Measurements from ENCODE around the gene LENG9. TPM values are rescaled to one million over a fixed set of nuclear protein-coding genes. Genes with fewer than 3 reads are reported as not detected.
"Not testable (repeated sequence)": the region's sequence is repeated elsewhere in the genome, so short reads cannot be mapped to it uniquely, and the experiment has no call there.

Gene LENG9
- total RNA-seq, 2 donors from 2014 or later: 3.3 to 5.4 TPM

- peak; percentile 38 to 57 for ATAC-seq
- intact Hi-C loops (cut with DNase I): loop anchor here in 1 of 2 donors (5.0 kb wide), 1 partner anchor 196 kb away; no protein-coding TSS in a partner anchor
- DNase-seq: no peak
Measured at GRCh38 chr19:54481326-54481930, 17.9 kb upstream of the LENG9 start.

DNA sequence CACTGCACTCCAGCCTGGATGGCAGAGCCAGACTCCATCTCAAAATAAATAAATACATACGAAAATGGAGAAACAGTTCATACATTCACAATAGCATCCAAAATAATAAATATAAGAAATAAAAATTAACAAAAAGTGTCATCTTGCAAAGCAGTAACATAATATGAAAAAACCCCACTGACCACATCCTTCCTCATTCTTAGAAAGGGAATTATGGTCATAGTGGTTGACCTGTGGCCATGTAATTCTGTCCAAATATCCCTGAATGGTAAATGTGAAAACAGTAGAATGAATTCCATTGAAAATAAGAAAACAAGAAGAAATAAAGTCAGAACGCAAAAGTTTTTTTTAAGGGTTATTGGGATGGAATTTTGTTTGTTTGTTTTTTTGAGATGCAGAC lies 16.5 kb upstream of the LENG9 start:
- no peak for ATAC-seq
- intact Hi-C loops (cut with DNase I): loop anchor here in 1 of 2 donors (5.0 kb wide), 1 partner anchor 197 kb away; no protein-coding TSS in a partner anchor
- no peak for DNase-seq

DNA sequence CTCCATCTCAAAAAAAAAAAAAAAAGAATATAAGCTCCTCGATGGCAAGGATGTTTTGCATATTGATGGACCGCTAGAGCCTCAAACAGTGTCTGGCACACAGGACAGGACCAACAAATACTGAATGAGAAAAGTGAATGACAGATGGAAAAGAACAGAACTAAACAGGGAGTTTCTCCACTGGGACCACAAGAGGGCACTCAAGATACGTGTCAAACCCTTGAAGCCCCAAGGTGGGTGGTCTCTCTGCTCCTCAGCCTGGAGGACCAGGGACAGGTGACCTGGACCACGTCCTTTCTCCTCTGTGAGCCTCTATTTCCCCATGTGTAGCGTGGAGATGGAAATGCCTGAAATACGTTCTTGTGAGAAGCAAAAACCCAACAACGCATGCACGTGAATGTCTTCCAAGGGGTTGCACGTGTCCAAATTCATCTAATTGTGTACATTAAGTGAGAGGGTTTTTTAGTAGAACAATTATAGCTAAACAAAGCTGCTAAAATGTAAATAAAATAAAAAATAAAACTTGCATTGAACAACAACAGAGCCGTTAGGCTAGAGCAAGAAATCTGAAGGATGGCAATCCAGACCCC lies 15.2 kb upstream of the LENG9 start:
- DNase-seq: no peak

GRCh38 chr19:54477650-54478049 lies 14.1 kb upstream of the LENG9 start:
- ATAC-seq (no peak), DNase-seq (no peak)
- intact Hi-C loops (cut with DNase I): no loop called here

More for the DNA sequence above, 15.2 kb upstream of the LENG9 start:
- peak in 1 of 2 donors; percentile 21 for ATAC-seq
- intact Hi-C loops (cut with DNase I): no loop called here

GRCh38 chr19:54475706-54476105 lies 12.1 kb upstream of the LENG9 start:
- intact Hi-C loops (cut with DNase I): no loop called here
- DNase-seq (no peak), ATAC-seq (no peak)

DNA sequence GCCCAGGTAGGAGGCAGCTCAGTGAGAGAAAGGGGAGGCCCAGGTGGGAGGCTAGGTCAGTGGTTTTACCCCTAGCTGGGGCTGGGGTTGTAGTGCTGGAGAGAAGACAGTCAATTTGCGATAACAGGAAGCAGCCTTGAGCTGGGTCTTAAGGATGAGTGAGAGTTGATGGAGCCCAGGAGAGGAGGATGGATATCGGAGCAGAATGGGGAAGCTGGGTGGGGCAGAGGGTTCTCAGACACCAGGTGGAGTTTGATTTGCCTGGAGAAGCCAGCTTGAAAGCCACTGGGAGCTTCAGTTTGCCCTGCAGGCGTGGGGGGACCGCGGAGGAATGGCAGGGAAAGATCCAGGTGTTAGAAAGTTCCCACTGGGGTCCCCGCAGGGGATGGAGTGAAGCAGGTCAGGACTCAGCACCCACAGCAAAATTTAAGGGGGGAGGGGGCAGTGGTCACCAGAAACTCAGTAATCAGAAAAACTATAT lies 10.4 kb upstream of the LENG9 start:
- ATAC-seq (no peak), DNase-seq (no peak)
- intact Hi-C loops (cut with DNase I): no loop called here

- peak; percentile 94 to 96 for ATAC-seq
- peak; percentile 85 for DNase-seq
- intact Hi-C loops (cut with DNase I): no loop called here
Measured at GRCh38 chr19:54473071-54473891, 9.7 kb upstream of the LENG9 start, which contains the start of gene CDC42EP5. TSS of gene CDC42EP5 (minus strand) at chr19:54473296. CDS start at chr19:54465547, 7,749 bp downstream.

GRCh38 chr19:54470991-54471782 lies 7.6 kb upstream of the LENG9 start:
- intact Hi-C loops (cut with DNase I): no loop called here
- DNase-seq (peak; percentile 66), ATAC-seq (peak; percentile 16 to 48)

DNA sequence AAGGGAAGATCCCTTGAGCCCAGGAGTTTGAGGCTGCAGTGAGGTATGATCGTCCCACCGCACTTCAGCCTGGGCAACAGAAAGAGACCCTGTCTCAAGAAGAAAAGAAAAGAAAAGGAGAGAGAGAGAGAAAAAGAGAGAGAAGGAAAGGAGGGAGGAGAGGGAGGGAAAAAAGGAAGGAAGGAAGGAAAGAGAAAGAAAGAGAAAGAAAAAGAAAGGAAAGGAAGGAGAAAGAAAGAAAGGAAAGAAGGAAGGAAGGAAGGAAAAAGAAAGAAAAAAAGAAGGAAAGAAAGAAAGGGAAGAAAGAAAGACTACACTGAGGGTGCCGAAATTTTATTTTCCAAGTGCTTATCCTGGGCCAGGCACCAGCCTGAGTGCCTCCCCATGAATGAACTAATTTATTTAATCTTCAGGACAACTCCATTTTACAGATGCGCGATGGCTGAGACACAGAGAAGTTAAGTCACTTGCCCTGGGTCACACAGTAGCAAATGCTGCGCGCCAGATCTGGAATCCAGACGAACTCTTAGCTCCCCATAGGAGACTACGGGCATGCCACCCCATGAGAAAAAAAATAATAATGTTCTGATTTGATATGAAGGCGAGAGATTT lies 6.8 kb upstream of the LENG9 start:
- ATAC-seq: no peak
- intact Hi-C loops (cut with DNase I): no loop called here

GRCh38 chr19:54469496-54469934 lies 5.9 kb upstream of the LENG9 start:
- intact Hi-C loops (cut with DNase I): no loop called here
- ATAC-seq: no peak
- DNase-seq: peak; percentile 73

More for the DNA sequence above, 6.8 kb upstream of the LENG9 start:
- no peak for DNase-seq

DNA sequence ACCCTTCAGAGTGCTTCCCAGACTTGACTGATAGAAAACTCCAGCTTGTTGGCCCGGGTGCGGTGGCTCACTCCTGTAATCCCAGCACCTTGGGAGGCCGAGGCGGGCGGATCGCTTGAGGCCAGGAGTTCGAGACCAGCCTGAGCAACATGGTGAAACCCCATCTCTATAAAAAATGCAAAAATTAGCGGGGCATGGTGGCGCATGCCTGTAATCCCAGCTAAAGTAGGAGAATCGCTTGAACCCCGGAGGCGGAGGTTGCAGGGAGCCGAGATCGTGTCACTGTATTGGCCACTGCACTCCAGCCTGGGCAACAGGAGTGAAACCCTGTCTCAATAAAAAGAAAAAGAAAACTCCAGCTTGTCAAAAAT lies 2.5 kb upstream of the LENG9 start:
- ATAC-seq; intact Hi-C loops (cut with DNase I); DNase-seq: not testable (repeated sequence)

DNA sequence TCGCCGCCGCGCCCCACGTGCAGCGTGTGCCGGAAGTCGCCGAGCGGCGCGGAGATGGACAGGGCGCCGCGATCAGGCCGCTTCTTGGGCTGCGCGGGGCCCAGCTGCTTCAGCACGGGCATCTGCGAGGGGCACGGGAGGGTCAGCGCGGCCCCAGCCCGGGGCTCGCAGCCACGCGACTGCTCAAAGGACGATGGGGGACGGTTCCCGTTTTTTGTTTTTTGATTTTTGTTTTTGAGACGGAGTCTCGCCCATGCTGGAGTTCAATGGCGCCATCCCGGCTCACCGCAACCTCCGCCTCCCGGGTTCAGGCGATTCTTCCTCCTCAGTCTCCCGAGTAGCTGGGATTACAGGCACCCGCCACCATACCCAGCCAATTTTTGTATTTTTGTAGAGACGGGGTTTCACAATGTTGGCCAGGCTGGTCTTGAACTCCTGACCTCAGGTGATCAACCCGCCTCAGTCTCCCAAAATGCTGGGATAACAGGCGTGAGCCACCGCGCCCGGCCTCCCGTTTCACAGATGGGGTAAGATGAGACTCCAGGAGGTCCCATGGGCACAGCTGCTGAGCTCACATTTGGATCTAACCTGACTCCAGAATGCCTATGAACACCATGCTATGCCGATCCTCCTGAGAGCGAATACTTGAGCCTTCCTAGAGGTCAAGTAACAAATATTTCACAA lies 2.0 kb upstream of the LENG9 start:
- intact Hi-C loops (cut with DNase I): no loop called here
- ATAC-seq (no peak), DNase-seq (peak; percentile 40)

DNA sequence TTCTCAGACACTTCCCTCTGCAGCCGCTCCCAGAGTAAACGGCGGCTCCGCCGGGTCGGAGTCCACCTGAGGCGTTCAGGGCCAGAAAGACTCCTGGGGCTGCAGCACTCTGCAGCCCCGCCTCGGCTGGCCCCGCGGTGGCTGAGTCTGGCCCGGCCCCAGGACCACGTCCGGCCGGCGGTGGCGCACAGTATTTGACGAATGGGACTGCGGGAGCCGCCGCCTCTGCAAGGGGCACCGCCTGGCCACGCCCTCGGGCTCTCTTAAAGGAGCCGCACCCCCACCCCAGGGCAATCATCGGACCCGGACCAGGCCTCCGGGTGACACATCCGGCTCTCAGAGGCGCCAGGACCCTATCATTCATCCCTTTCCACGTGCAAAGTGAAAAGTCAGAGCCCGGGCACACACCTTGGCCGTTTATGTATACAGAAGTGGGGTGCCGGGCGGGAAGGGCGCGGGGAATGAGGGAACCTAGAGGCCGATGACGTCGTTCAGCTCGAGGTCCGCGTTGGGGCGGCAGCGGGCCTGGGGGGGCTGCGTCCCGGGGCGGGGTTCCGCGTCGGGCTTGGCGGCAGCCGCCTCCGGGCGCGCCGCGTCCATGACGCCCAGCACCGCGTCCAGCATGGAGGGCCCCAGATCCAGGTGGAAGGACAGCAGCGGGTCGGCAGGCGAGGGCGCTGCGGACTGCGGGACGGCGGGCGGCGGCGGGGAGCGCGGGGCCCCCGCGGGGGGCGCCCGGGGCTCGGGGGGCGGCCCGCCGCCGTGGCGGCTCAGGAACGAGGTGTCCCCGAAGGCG lies 1.2 kb upstream of the LENG9 start:
- peak; percentile 79 to 80 for ATAC-seq
- peak; percentile 95 for DNase-seq
- intact Hi-C loops (cut with DNase I): no loop called here

- peak; percentile 90 for DNase-seq
- ATAC-seq: peak; percentile 27 to 55
- intact Hi-C loops (cut with DNase I): no loop called here
Measured at GRCh38 chr19:54464044-54464629, 559 bp upstream of the LENG9 start.

DNA sequence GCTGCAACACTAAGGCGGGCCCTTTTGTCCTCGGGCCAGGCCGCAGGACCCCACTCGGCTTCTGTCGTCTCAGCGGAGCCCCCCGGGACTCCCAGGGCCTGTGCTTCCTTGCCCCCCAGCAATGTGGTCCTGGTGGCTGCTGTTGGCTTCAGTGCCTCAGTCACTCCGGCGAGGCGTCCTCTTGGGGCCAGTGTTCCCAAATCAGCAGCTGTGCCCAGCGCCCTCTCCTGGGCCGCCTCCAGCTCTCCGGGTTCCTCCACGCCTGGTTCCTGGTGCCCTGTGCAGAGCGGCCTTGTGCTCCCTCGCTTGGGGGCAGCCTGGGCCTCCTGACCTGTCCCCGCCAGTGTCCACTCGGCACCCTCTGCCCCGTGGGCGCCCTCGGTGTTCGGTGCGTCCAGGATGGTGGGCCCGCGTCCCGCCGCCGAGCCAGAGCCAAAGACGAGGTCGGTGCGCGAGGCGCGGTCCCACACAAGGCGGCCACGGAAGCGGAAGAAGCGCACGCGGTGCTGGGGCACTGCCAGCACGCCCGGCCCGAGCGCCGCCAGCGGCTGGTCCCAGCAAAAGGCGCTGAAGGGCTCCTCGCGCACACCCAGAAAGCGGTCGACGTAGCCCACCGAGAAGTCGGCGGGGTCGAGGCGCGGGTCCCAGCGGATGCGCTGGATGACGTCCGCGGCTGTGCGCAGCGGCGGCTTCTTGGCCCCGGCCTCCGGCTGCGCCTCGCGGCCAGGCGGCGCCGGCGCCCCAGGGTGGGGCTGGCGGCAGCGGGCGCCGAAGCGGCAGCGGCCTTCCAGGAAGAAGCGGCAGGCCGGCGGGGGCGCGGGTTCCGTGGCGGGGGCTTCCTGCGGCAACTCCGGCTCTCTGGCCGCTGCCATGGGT lies 685 bp downstream of the LENG9 start:
- ATAC-seq: peak; percentile 22 to 52
- intact Hi-C loops (cut with DNase I): no loop called here
- peak; percentile 88 for DNase-seq
